Measurements from ENCODE around the gene CFAP46. TPM values are rescaled to one million over a fixed set of nuclear protein-coding genes. Genes with fewer than 3 reads are reported as not detected.

Gene CFAP46
- total RNA-seq, 4 donors from 2014 or later, result not detected

DNA sequence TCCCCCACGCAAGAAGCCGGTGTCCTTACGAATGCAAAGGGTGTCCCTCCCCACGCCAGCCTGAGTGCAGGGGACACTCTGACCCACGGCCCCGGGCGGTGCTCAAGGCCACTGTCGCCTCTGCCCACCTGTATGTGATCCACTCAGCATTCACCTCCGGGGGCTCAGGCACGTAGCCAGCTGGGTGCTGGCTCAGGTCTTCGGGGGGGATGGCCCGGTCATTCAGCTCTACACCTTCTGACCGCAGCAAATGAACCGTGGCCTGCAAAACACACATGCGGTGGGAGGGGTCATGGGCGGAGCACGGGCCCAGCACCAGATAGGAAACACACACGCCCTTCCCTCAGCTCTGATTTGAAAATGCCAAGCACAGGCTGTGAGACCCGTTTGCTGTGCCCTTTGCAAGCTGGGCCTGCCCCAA, 25.9 kb downstream of the CFAP46 start:
- no peak for TF ChIP-seq POLR2A (IDR thresholded peaks at IDR 0.05)
- TF ChIP-seq, protein P1, sequence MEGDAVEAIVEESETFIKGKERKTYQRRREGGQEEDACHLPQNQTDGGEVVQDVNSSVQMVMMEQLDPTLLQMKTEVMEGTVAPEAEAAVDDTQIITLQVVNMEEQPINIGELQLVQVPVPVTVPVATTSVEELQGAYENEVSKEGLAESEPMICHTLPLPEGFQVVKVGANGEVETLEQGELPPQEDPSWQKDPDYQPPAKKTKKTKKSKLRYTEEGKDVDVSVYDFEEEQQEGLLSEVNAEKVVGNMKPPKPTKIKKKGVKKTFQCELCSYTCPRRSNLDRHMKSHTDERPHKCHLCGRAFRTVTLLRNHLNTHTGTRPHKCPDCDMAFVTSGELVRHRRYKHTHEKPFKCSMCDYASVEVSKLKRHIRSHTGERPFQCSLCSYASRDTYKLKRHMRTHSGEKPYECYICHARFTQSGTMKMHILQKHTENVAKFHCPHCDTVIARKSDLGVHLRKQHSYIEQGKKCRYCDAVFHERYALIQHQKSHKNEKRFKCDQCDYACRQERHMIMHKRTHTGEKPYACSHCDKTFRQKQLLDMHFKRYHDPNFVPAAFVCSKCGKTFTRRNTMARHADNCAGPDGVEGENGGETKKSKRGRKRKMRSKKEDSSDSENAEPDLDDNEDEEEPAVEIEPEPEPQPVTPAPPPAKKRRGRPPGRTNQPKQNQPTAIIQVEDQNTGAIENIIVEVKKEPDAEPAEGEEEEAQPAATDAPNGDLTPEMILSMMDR (IDR thresholded peaks at IDR 0.05), result no peak
- H3K4me1 ChIP-seq, result no peaks in the 10 kb centered on the region
- DNase-seq, result peak in 1 of 3 donors; percentile 41
- H3K4me3 ChIP-seq, result no peak overlapping the region
- H3K27me3 ChIP-seq, result no peaks in the 10 kb centered on the region
- H3K36me3 ChIP-seq, result no peaks in the 10 kb centered on the region
- H3K27ac ChIP-seq, result no peak overlapping the region
- no peaks in the 10 kb centered on the region for H3K9me3 ChIP-seq

DNA sequence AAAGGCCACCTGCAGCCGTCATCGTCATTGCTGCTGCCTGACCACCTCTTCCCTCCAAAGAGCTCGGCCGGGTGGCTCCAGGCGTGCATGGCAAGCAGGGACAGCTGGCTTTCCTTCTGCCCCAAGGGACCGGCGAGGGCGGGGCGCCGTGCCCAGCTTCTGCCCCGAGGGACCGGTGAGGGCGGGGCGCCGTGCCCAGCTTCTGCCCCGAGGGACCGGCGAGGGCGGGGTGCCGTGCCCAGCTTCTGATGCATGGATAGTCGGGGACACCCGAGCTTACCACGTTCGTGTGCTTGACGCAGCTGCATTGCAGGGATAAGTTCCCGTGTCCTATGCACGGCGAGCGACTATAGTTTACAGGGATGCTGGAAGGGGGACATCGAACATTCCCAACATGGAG, 27.0 kb downstream of the CFAP46 start:
- peak in 1 of 3 donors; percentile 51 for DNase-seq
- H3K27me3 ChIP-seq, result no peaks in the 10 kb centered on the region

DNA sequence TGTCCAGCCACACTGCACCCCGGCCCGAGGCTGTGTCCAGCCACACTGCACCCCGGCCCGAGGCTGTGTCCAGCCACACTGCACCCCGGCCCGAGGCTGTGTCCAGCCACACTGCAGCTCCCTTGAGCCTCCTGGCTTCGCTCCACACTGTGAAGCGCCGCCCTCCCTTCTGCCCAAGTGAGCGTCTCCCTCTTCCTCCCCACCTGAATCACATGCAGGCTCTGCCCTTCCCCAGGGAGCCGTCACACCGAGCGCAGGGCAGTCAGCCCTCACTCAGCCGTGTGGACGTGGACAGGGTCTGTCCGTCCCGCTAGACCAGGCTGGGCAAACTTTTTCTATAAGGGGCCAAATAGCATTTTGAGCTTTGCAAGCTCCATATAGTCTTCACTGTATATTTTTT, 27.6 kb downstream of the CFAP46 start:
- no peak overlapping the region for H3K27ac ChIP-seq
- TF ChIP-seq, protein P1 (IDR thresholded peaks at IDR 0.05), result no peak
- no peak for TF ChIP-seq POLR2A (IDR thresholded peaks at IDR 0.05)
- no peaks in the 10 kb centered on the region for H3K36me3 ChIP-seq
- H3K4me3 ChIP-seq, result no peak overlapping the region
- H3K27me3 ChIP-seq, result no peaks in the 10 kb centered on the region
- no peaks in the 10 kb centered on the region for H3K4me1 ChIP-seq
- peak in 1 of 3 donors; percentile 11 for DNase-seq
- H3K9me3 ChIP-seq, result no peaks in the 10 kb centered on the region

More for the DNA sequence above, 27.0 kb downstream of the CFAP46 start:
- Histone ChIP-seq H3K27ac (no peak overlapping the region), H3K4me3 (no peak overlapping the region), H3K36me3 (no peaks in the 10 kb centered on the region), H3K9me3 (no peaks in the 10 kb centered on the region), H3K4me1 (no peaks in the 10 kb centered on the region)
- TF ChIP-seq, protein P1 (IDR thresholded peaks at IDR 0.05), result no peak
- no peak for TF ChIP-seq POLR2A (IDR thresholded peaks at IDR 0.05)

DNA sequence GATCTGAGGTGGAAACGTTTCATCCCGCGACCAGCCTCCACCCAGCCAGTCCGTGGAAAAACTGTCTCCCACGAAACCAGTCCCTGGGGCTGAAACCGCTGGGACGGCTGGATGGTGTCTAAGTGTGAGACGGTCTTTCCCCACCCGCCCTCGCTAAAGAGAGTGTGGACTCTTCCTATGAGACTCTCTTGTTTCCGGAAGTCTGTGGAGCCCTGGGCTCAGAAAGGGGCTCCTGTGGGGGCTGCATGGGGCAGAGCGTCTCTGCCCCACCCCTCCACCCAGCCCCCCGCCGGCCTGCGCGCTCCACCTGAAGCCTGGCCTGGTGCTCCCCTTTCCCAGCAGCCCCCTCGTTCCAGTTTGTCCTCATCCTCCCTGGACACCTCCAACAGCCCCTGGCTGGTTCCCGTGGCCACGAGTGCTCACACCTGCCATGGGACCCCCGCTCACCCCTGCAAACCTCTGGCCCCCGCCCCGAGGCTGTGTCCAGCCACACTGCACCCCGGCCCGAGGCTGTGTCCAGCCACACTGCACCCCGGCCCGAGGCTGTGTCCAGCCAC, 28.7 kb downstream of the CFAP46 start:
- no peak for TF ChIP-seq POLR2A (IDR thresholded peaks at IDR 0.05)
- TF ChIP-seq, protein P1 (IDR thresholded peaks at IDR 0.05), result no peak
- Histone ChIP-seq H3K9me3 (no peaks in the 10 kb centered on the region), H3K36me3 (no peaks in the 10 kb centered on the region), H3K27ac (no peak overlapping the region), H3K4me3 (no peak overlapping the region), H3K27me3 (no peaks in the 10 kb centered on the region), H3K4me1 (no peaks in the 10 kb centered on the region)
- DNase-seq, result peak in 1 of 3 donors; percentile 32

DNA sequence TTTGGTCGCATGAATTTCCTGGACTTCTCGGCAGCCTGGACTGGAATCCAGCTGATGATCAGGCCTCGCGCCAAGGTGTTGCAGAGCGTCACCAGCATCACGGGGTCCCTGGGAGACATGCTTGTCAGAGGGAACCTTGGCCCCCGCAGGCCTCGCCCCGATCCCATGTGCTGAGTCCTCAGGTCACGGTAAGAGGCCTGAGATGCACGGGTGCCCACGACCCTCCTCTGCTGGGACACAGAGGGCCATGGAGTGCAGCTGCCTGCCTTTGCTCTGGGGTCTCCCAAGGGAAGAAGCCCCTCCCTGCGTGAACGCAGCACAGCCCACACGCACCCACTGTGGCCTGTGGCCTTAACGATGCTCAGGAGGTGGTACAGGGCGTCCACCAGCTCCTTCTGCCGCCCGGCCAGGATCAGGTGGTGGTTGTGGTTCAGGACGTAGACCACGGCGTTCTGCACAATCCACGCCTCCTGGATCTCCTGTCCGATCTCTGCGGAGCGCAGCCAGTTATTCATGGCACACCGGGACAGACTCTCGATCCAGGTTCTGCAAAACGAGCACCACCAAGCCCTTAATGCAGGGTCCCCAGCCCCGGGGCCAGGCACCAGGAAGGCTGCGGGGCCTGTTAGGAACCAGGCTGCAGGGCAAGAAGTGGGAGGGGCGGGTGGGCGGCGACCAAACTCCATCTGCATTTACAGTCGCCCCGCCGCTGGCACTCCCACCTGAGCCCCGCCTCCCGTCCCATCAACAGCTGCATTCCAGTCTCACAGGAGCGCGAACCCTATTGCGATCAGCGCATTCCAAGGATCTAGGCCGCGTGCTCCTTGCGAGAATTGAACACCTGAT, 29.4 kb downstream of the CFAP46 start:
- TF ChIP-seq POLR2A (IDR thresholded peaks at IDR 0.05), result no peak
- TF ChIP-seq, protein P1 (IDR thresholded peaks at IDR 0.05), result no peak
- Histone ChIP-seq H3K4me3 (no peak overlapping the region), H3K36me3 (no peaks in the 10 kb centered on the region), H3K27ac (no peak overlapping the region), H3K9me3 (no peaks in the 10 kb centered on the region), H3K4me1 (no peaks in the 10 kb centered on the region), H3K27me3 (no peaks in the 10 kb centered on the region)
- peak in 1 of 3 donors; percentile 38 for DNase-seq

Data from Peyer's patch (tissue), 4 donors.